IMR-90 (cell line): ENCODE data around the gene SNX21. TPM values are rescaled to one million over a fixed set of nuclear protein-coding genes. Genes with fewer than 3 reads are reported as not detected.

Experiments used
- ATAC-seq: fragments of 200-7000 bp; cut with Tn5 transposase; 2 replicates; pipeline ENCODE4 v1.9.1; 2020; ENCODE audit warnings: low read depth, mild to moderate bottlenecking, moderate library complexity
- BruUV-seq: library from RNA; stranded (reverse); fragments of 400-500 nt; replicated peaks from 2 replicates; lab custom pipeline; 2021; lab: Mats Ljungman, UMichigan
- CTCF ChIA-PET: fragments of 300-600 bp; formaldehyde crosslinking; extraction: SDS; loops from one replicate; lab custom pipeline; 2021; ENCODE audit warnings: antibody characterized with exemption; lab: Yijun Ruan, JAX
- POLR2A ChIA-PET: fragments of 300-600 bp; sonication (Branson Sonifier 250); formaldehyde crosslinking; loops from one replicate; lab custom pipeline; 2022; ENCODE audit warnings: antibody characterized with exemption; ENCODE audit not compliant: unreplicated experiment; lab: Charles Lee
- DNase-seq: peaks from one replicate; pipeline ENCODE4 v3.0.0; 2013
- H2AFZ ChIP-seq: replicated peaks from 2 replicates; pipeline ENCODE3; 2013; ENCODE audit warnings: low read length, mild to moderate bottlenecking; ENCODE audit not compliant: poor library complexity
- H2AK5ac ChIP-seq: 2 replicates; pipeline ENCODE4 v1.6.1; 2013; ENCODE audit warnings: low read depth, low read length, inconsistent platforms
- H2AK9ac ChIP-seq: replicated peaks from 2 replicates; pipeline ENCODE3; 2013; ENCODE audit warnings: mild to moderate bottlenecking, low read depth, low read length, moderate library complexity; ENCODE audit not compliant: poor library complexity
- H2BK120ac ChIP-seq: 2 replicates; pipeline ENCODE4 v1.6.1; 2013; ENCODE audit warnings: low read depth, low read length, inconsistent platforms
- H2BK15ac ChIP-seq: 3 replicates; pipeline ENCODE4 v1.6.1; 2013; ENCODE audit warnings: low read depth, low read length, inconsistent platforms
- H2BK20ac ChIP-seq: 2 replicates; pipeline ENCODE4 v1.6.1; 2013; ENCODE audit warnings: low read depth, mild to moderate bottlenecking, inconsistent platforms, low read length, moderate library complexity
- H2BK5ac ChIP-seq: 2 replicates; pipeline ENCODE4 v1.6.1; 2013; ENCODE audit warnings: mild to moderate bottlenecking, low read depth, low read length, inconsistent platforms; ENCODE audit not compliant: poor library complexity, severe bottlenecking
- H3K14ac ChIP-seq: replicated peaks from 2 replicates; pipeline ENCODE4 v1.6.1; 2013; ENCODE audit warnings: low read depth, low read length, inconsistent platforms
- H3K18ac ChIP-seq: 2 replicates; pipeline ENCODE4 v1.6.1; 2013; ENCODE audit warnings: low read depth, low read length, control low read depth
- H3K23ac ChIP-seq: 2 replicates; pipeline ENCODE4 v1.6.1; 2013; ENCODE audit warnings: low read depth, low read length, inconsistent platforms
- H3K27ac ChIP-seq: 2 replicates; pipeline ENCODE4 v1.5.1; 2013; ENCODE audit warnings: mild to moderate bottlenecking, control low read depth, low read length; ENCODE audit not compliant: insufficient read depth
- H3K27me3 ChIP-seq: 2 replicates; pipeline ENCODE4 v1.6.1; 2013; ENCODE audit warnings: low read length; ENCODE audit not compliant: control insufficient read depth, insufficient read depth
- H3K36me3 ChIP-seq: 2 replicates; pipeline ENCODE4 v1.6.1; 2013; ENCODE audit warnings: low read length, mixed read lengths; ENCODE audit not compliant: control insufficient read depth, insufficient read depth
- H3K4ac ChIP-seq: 2 replicates; pipeline ENCODE4 v1.6.1; 2013; ENCODE audit warnings: low read depth, low read length, inconsistent platforms
- H3K4me1 ChIP-seq: 2 replicates; pipeline ENCODE4 v1.6.1; 2013; ENCODE audit warnings: low read length, mixed read lengths; ENCODE audit not compliant: control insufficient read depth, insufficient read depth
- H3K4me2 ChIP-seq: 2 replicates; pipeline ENCODE4 v1.6.1; 2013; ENCODE audit warnings: low read depth, mild to moderate bottlenecking, control low read depth, low read length, moderate library complexity
- H3K4me3 ChIP-seq: 2 replicates; pipeline ENCODE4 v1.5.1; 2013; ENCODE audit warnings: low read depth, mild to moderate bottlenecking, control low read depth, low read length, moderate library complexity; ENCODE audit not compliant: insufficient read depth
- H3K56ac ChIP-seq: 2 replicates; pipeline ENCODE4 v1.6.1; 2013; ENCODE audit warnings: low read length, inconsistent platforms; ENCODE audit not compliant: insufficient read depth; ENCODE audit errors: extremely low read depth
- H3K79me1 ChIP-seq, 2 experiments: 2 replicates each; pipeline ENCODE4 v1.6.1; 2013; ENCODE audit warnings: low read length in 2 of 2, inconsistent platforms in 1 of 2, low read depth in 1 of 2
- H3K9ac ChIP-seq: 2 replicates; pipeline ENCODE4 v1.6.1; 2013; ENCODE audit warnings: low read depth, low read length, control low read depth
- H3K9me1 ChIP-seq: 2 replicates; pipeline ENCODE4 v1.6.1; 2013; ENCODE audit warnings: low read length, inconsistent platforms; ENCODE audit not compliant: insufficient read depth
- H3K9me3 ChIP-seq: 2 replicates; pipeline ENCODE4 v1.6.1; 2013; ENCODE audit warnings: low read length; ENCODE audit not compliant: control insufficient read depth, insufficient read depth
- H4K20me1 ChIP-seq: 2 replicates; pipeline ENCODE4 v1.6.1; 2013; ENCODE audit warnings: low read length, inconsistent platforms; ENCODE audit not compliant: insufficient read depth
- H4K5ac ChIP-seq: 2 replicates; pipeline ENCODE4 v1.6.1; 2013; ENCODE audit warnings: mild to moderate bottlenecking, low read depth, low read length, control low read depth
- H4K8ac ChIP-seq, 2 experiments: 2 replicates each; pipeline ENCODE4 v1.6.1; 2013; ENCODE audit warnings: low read depth in 2 of 2, low read length in 2 of 2, control low read depth in 1 of 2, inconsistent platforms in 1 of 2
- H4K91ac ChIP-seq: 2 replicates; pipeline ENCODE4 v1.6.1; 2013; ENCODE audit warnings: low read depth, low read length, inconsistent platforms; ENCODE audit not compliant: insufficient read depth
- CEBPB ChIP-seq: IDR thresholded peaks from 2 replicates; pipeline ENCODE4 v1.6.1; 2012; ENCODE audit warnings: low read depth, low read length, improper control_type of control experiment
- FOS ChIP-seq: fragments of 150-350 bp; IDR thresholded peaks from 2 replicates; pipeline ENCODE4 v1.6.1; 2016; ENCODE audit warnings: low read depth, low read length
- RAD21 ChIP-seq: IDR thresholded peaks from 2 replicates; pipeline ENCODE4 v1.6.1; 2012; ENCODE audit warnings: low read length, improper control_type of control experiment
- RFX5 ChIP-seq: IDR thresholded peaks from 2 replicates; pipeline ENCODE4 v1.8.0; 2012; ENCODE audit warnings: low read depth, mild to moderate bottlenecking, low read length, moderate library complexity
- USF2 ChIP-seq: fragments of 150-350 bp; IDR thresholded peaks from 2 replicates; pipeline ENCODE4 v1.6.1; 2017; ENCODE audit warnings: mild to moderate bottlenecking, antibody characterized with exemption, low read length, low read depth
- WGBS, 2 experiments: methylation state at CpG; one replicate each; pipeline versions ENCODE4 v1.1.5 to v1.1.7; 2013; ENCODE audit warnings: missing lambda C conversion rate in 2 of 2; ENCODE audit not compliant: insufficient read length in 1 of 2; ENCODE audit errors: extremely low coverage in 2 of 2; 5-methylcytosine and 5-hydroxymethylcytosine counted together
- dilution Hi-C: fragments of 300-500 bp; cut with HindIII; formaldehyde crosslinking; loops from one replicate; pipeline ENCODE4 v1.14.3; 2018; ENCODE audit warnings: low sequenced_read_pairs; ENCODE audit not compliant: unreplicated experiment
- in situ Hi-C: fragments of 300-500 bp; cut with MboI; formaldehyde crosslinking; loops from 3 replicates; pipeline ENCODE4 v1.14.3; 2019; ENCODE audit warnings: low sequenced_read_pairs, inconsistent platforms, mixed read lengths
- intact Hi-C: fragments of 100-400 bp; cut with micrococcal nuclease; formaldehyde crosslinking; loops from 2 replicates; pipeline ENCODE4 v1.10.0; 2022
- polyA plus RNA-seq, 3 experiments: library from polyadenylated mRNA; depleted of rRNA; stranded (reverse); fragments of >200 nt; gene quantifications; 2 replicates each; pipeline ENCODE4 v1.2.3, GENCODE V29; 2012; ENCODE audit warnings: low replicate concordance in 1 of 3
- total RNA-seq: library from RNA; depleted of rRNA; stranded (reverse); fragments of >200 nt; gene quantifications from 2 replicates; pipeline ENCODE4 v1.2.3, GENCODE V29; 2012
- TF ChIP-seq, protein P1 (sequence below): fragments of 150-350 bp; IDR thresholded peaks from 2 replicates; pipeline ENCODE4 v1.6.1; 2016; ENCODE audit warnings: low read depth, mild to moderate bottlenecking, low read length, moderate library complexity, borderline replicate concordance

SNX21 gene
- total and polyA plus RNA-seq, 2 of the 4 experiments (the other 2 are of a cell fraction) = 11.1 to 17.9 TPM

GRCh38 chr20:45859916-45860315 lies 26.3 kb downstream of the SNX21 start:
- Histone ChIP-seq H3K23ac (no peak overlapping the region), H3K4ac (no peak overlapping the region), H3K4me2 (no peak overlapping the region), H2AK5ac (no peak overlapping the region), H2AFZ (no peak overlapping the region), H3K79me1 (peaks cover 26 to 52% of the 10 kb centered on the region in 2 experiments), H3K14ac (no peak overlapping the region), H3K4me3 (no peak overlapping the region), H2BK15ac (no peak overlapping the region), H3K27me3 (no peaks in the 10 kb centered on the region), H3K4me1 (peaks cover 6% of the 10 kb centered on the region; the same call in 1 of the 2 replicates), H3K9me3 (no peaks in the 10 kb centered on the region), H2BK120ac (no peak overlapping the region), H3K18ac (no peak overlapping the region), H4K91ac (no peak overlapping the region), H3K56ac (no peak overlapping the region), H3K36me3 (peaks cover under 1% of the 10 kb centered on the region; the same call in 1 of the 2 replicates), H3K9me1 (peaks cover 8% of the 10 kb centered on the region), H2BK5ac (no peak overlapping the region), H3K9ac (no peak overlapping the region), H2BK20ac (no peak overlapping the region), H2AK9ac (no peak overlapping the region), H3K27ac (no peak overlapping the region), H4K20me1 (no peaks in the 10 kb centered on the region), H4K5ac (no peak overlapping the region), H4K8ac (no peak overlapping the region)
- intact Hi-C loops (loop anchor here (2.0 kb wide), 1 partner anchor 75 kb away; no protein-coding TSS in a partner anchor), dilution Hi-C loops (no loop called here), in situ Hi-C loops (no loop called here)
- ATAC-seq = no peak
- POLR2A ChIA-PET = no interaction called here
- CTCF ChIA-PET = interaction anchor here (0.6 kb wide), 1 partner anchor 20 kb away, joined by 3 read pairs; no protein-coding TSS in a partner anchor
- 100% methylated on average over 1 of the region's 5 CpGs; no CpG with 5 or more reads in 1 of the 2 experiments for WGBS, 2 experiments
- TF ChIP-seq RAD21 = no peak
- no peak for TF ChIP-seq USF2
- no peak for TF ChIP-seq FOS
- no peak for TF ChIP-seq RFX5
- no peak for TF ChIP-seq CEBPB
- TF ChIP-seq, protein P1, sequence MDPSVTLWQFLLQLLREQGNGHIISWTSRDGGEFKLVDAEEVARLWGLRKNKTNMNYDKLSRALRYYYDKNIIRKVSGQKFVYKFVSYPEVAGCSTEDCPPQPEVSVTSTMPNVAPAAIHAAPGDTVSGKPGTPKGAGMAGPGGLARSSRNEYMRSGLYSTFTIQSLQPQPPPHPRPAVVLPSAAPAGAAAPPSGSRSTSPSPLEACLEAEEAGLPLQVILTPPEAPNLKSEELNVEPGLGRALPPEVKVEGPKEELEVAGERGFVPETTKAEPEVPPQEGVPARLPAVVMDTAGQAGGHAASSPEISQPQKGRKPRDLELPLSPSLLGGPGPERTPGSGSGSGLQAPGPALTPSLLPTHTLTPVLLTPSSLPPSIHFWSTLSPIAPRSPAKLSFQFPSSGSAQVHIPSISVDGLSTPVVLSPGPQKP = no peak
- BruUV-seq = no TSS peak
- no peak for DNase-seq
